Activated CD8-positive, alpha-beta memory T cell treated with anti-CD3 and anti-CD28 coated beads, Interleukin-2, amount 50 U/mL, for 1 hour (primary cell): ENCODE data around the gene DNPH1.

Experiments used
- DNase-seq: peaks from one replicate; pipeline ENCODE4 v3.0.0-alpha.2; 2020; ENCODE audit errors: extremely low read depth

The DNPH1 gene

GRCh38 chr6:43246301-43247113, 17.2 kb upstream of the DNPH1 start:
- DNase-seq = no peak

DNA sequence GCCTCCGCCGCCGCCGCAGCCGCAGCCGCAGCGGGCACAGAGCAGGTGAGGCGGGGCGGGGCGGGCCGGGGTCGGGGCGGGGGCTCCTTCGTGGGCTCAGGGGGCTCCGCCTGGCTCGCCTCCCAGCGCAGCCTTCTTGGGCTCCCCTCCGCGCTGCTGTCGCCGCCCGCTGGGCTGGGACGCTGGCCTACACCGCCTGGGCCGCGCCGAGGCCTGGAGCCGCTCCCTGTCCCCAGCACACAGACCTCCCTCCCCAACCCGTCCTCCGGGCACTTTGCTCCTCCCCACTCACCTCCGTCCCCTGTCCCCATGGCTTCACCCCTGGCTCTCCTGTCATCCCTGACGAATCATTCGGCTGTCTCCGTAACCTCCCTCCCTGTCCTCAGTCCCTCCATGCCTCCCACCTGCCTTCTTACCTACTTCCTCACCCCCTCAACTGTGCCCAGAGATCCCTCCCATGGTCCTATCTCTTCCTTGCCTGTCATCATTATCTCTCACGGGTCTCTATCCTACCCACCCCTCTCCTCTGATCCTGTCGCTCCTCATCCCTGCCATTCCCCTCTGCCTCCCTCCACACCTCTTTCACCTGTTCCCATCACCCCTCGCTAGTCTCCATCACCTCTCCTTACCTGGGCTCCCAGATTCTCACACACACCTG, 14.5 kb upstream of the DNPH1 start:
- no peak for DNase-seq

- no peak for DNase-seq
Observed at GRCh38 chr6:43242908-43243663, 13.8 kb upstream of the DNPH1 start, which contains the start of gene TTBK1. Gene TTBK1, plus strand, starts transcription at chr6:43243481. Its CDS starts 3,180 bp downstream, at chr6:43246661.

GRCh38 chr6:43241446-43241845, 12.2 kb upstream of the DNPH1 start:
- no peak for DNase-seq

- no peak for DNase-seq
Observed at GRCh38 chr6:43240950-43241349, 11.7 kb upstream of the DNPH1 start.

DNA sequence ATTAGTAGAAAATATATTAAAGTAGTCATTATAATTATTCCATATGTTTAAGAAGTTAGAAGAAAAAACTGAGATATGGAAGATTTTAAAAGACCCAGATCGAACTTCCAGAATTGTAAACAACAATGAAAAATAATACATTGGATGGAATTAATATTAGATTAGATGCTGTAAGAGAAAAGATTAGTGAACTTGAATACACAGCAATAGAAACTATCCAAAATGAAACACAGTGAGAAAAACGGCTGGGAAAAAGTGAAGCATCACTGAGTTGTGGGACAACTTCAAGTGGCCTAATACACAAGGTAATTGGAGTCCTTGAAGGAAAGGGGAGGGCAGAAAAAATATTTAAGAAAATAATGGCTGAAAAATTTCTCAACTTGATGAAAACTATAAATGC, 9.8 kb upstream of the DNPH1 start:
- no peak for DNase-seq

- DNase-seq = no peak
Observed at GRCh38 chr6:43235841-43236240, 6.6 kb upstream of the DNPH1 start.

DNA sequence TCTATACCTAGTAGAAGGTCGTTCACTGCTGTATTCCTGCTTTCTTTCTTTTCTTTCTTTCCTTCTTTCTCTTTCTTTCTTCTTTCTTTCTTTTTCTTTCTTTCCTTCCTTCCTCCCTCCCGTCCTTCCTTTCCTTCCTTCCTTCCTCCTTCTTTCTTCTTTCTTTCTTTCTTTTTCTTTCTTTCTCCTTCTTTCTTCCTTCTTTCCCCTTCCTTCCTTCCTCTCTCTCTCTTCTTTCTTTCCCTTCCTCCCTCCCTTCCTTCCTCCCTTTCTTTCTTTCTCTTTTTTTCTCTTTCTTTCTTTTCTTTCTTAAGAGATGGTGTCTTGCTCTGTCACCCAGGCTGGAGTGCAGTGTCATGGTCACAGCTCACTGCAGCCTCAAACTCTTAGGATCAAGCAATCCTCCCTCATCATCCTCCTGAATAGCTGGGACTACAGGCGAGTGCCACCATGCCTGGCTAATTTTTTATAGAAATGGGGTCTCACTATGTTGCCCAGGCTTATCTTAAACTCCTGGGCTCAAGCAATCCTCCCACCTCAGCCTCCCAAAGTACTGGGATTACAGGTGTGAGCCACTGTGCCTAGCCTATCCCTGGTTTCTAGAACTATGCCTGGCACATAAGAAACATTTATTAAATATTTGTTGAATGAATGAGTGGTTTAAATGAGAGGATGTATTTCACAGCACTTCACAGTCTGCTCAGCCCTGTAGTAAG, 2.6 kb upstream of the DNPH1 start:
- DNase-seq = no peak

GRCh38 chr6:43231053-43231452, 1.8 kb upstream of the DNPH1 start:
- DNase-seq = no peak

DNA sequence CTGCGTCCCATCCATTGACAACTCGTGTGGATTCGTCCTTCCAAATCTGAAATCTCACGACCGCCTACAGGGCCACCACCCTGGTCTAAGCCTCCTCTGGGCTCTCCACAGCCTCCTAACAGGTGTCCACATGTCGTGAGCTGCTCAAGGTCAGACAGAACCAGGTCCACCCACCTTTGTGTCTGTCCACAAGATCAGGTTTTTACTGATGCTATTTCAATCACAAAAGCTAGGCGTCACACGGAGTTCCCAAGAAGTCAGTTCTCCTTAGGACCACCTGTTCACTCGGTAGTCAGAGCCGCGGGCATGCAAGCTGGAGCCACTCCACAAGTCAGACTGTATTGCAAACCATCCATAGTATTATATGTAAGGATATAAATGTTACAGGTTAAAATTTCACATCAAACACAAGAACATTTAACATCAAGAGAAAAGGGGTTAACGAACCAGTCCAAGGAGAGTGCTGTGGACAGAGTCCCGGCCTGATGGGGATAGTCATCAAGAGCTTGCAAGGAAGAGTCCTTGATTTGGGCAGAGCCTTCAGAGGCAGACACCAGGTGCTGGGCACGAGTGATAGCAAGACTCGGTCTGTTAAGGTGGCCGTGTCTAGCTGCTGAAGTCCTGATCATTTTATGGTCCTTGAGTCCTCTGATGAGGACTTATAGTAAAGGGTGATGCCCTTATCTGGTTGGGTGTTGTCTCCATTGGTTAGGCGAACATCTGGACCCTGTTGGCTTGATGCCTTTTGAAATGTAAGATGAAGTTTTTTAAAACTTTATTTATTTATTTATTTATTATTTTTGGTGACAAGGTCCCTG, 731 bp upstream of the DNPH1 start:
- DNase-seq = no peak

DNA sequence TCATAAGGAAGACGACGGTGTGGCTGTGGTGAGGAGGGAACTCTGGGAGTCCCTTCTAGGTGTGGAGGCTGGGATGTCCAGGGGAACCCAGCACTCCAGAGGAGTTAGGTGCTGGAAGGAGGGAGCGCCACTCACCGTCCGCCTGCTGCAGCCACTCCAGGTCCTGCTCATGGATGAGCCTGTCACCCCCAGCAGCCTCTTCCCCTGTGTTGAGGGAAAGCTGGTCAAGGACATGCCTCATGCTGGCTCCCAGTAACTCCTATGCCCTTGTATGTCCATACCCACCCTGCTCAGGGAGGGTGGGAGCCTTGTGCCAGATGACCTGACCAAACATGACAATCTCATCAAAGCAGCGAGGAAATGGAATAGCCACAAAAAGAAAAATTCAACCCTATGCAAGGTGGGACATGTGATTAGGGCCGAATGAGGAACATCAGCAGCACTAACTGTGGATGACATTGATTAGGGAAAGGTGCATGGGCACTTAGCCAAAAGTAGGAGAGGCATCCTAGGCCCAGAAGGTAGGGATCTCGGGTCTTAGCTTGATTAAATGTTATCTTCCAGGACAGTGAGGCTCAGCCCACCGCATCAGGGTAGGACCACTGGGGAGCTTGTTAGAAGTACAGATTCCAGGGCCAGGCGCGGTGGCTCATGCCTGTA, 3.0 kb downstream of the DNPH1 start:
- DNase-seq = no peak

- no peak for DNase-seq
Observed at GRCh38 chr6:43223175-43223574, 6.1 kb downstream of the DNPH1 start.

- no peak for DNase-seq
Observed at GRCh38 chr6:43222418-43223059, 6.7 kb downstream of the DNPH1 start.

- DNase-seq = no peak
Observed at GRCh38 chr6:43221046-43221972, 8.0 kb downstream of the DNPH1 start.

GRCh38 chr6:43220439-43220951, 8.8 kb downstream of the DNPH1 start:
- no peak for DNase-seq

- no peak for DNase-seq
Observed at GRCh38 chr6:43219814-43220213, 9.5 kb downstream of the DNPH1 start.

DNA sequence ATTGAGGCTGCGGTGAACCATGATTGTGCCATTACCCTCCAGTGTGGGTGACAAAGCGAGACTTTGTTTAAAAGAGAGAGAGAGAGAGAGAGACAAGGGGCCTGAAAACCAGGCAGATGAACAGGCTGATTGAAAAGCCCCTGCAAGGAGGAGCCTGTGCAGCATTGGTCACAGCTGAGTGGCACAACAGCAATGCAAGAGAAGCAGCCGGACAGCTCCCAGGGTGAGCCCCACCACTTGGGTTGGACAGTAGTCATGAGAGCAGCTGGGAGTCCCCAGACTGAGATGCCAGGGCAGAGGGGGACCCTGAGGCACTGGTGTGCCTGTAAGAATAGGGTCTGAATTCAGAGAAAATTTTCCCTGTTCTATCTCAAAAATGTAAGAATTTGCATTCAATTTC, 10.2 kb downstream of the DNPH1 start:
- no peak for DNase-seq

- DNase-seq = no peak
Observed at GRCh38 chr6:43217351-43217750, 11.9 kb downstream of the DNPH1 start.

DNA sequence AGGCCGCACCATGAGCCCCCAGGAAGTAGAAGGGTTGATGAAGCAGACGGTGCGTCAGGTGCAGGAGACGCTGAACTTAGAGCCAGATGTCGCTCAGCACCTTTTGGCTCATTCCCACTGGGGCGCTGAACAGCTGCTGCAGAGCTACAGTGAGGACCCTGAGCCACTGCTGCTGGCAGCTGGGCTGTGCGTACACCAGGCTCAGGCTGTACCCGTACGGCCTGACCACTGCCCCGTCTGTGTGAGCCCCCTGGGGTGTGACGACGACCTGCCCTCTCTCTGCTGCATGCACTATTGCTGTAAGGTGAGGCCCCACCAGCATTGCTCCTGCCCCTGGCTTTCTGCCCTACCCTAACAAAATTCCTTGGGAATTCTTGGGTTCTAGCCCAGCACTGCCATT, 13.1 kb downstream of the DNPH1 start:
- no peak for DNase-seq
